Skeletal muscle cell (primary cell): ENCODE measurements around the gene MT1A.
"Not testable (repeated sequence)": the region's sequence is repeated elsewhere in the genome, so short reads cannot be mapped to it uniquely, and the experiment has no call there.

Experiments
- DNase-seq: peaks from one replicate; pipeline ENCODE4 v3.0.0-alpha.2; 2010; ENCODE audit warnings: low read depth
- H3K4me3 ChIP-seq: 2 replicates; pipeline ENCODE4 v1.5.1; 2011; ENCODE audit warnings: low read depth, mild to moderate bottlenecking, control low read depth, low read length, moderate library complexity

MT1A gene

GRCh38 chr16:56647641-56648431 is 9.4 kb downstream of the MT1A start:
- DNase-seq: no peak

GRCh38 chr16:56649271-56649670 is 10.8 kb downstream of the MT1A start:
- DNase-seq: no peak
- no peak overlapping the region for H3K4me3 ChIP-seq

More at GRCh38 chr16:56647641-56648431, 9.4 kb downstream of the MT1A start:
- H3K4me3 ChIP-seq: no peak overlapping the region

GRCh38 chr16:56649820-56650219 is 11.4 kb downstream of the MT1A start:
- no peak overlapping the region for H3K4me3 ChIP-seq
- DNase-seq: no peak

GRCh38 chr16:56651586-56651985 is 13.1 kb downstream of the MT1A start, which contains the start of gene MT1B:
Gene MT1B (plus strand): TSS chr16:56651886. CDS start chr16:56651954, 68 bp downstream.
- no peak for DNase-seq
- no peak within 1 kb of the TSS for H3K4me3 ChIP-seq

GRCh38 chr16:56652600-56652999 is 14.1 kb downstream of the MT1A start:
- no peak for DNase-seq

GRCh38 chr16:56653218-56653617 is 14.8 kb downstream of the MT1A start:
- H3K4me3 ChIP-seq: no peak overlapping the region
- no peak for DNase-seq

More at GRCh38 chr16:56652600-56652999, 14.1 kb downstream of the MT1A start:
- no peak overlapping the region for H3K4me3 ChIP-seq

GRCh38 chr16:56657555-56658326 is 19.3 kb downstream of the MT1A start, which contains the start of gene MT1F:
Gene MT1F (plus strand): TSS chr16:56657959. CDS start chr16:56658059, 100 bp downstream.
- H3K4me3 ChIP-seq: peak within 1 kb of the TSS; percentile 44
- DNase-seq: no peak

- H3K4me3 ChIP-seq: peak overlapping the region; percentile 44
- DNase-seq: no peak
Observed at GRCh38 chr16:56658327-56658875, 19.9 kb downstream of the MT1A start.

- no peak for DNase-seq
- H3K4me3 ChIP-seq: peak overlapping the region; percentile 14
Observed at GRCh38 chr16:56662357-56663354, 24.2 kb downstream of the MT1A start.

- no peak overlapping the region for H3K4me3 ChIP-seq
- no peak for DNase-seq
Observed at GRCh38 chr16:56664506-56664905, 26.0 kb downstream of the MT1A start.

- H3K4me3 ChIP-seq, DNase-seq: not testable (repeated sequence)
Observed at GRCh38 chr16:56665286-56666261, 27.1 kb downstream of the MT1A start.

- DNase-seq: no peak
- no peak within 1 kb of the TSS for H3K4me3 ChIP-seq
Observed at GRCh38 chr16:56667581-56668571, 29.4 kb downstream of the MT1A start, which contains the start of gene MT1G. Gene MT1G (minus strand): TSS chr16:56668065. CDS start chr16:56667993, 72 bp downstream.

- no peak within 1 kb of the TSS for H3K4me3 ChIP-seq
- DNase-seq: no peak
Observed at GRCh38 chr16:56669005-56669839, 30.8 kb downstream of the MT1A start, which contains the start of gene MT1H. Gene MT1H (plus strand): TSS chr16:56669814. CDS start chr16:56669885, 71 bp downstream.

- H3K4me3 ChIP-seq: no peak overlapping the region
- no peak for DNase-seq
Observed at GRCh38 chr16:56669840-56670619, 31.6 kb downstream of the MT1A start.

GRCh38 chr16:56670620-56670934 is 32.1 kb downstream of the MT1A start:
- H3K4me3 ChIP-seq: no peak overlapping the region

More at GRCh38 chr16:56670620-56670934, 32.1 kb downstream of the MT1A start:
- DNase-seq: no peak
